Esophagus squamous epithelium (tissue), 5 donors: Measurements from ENCODE around the gene HAPSTR1. TPM values are rescaled to one million over a fixed set of nuclear protein-coding genes. Genes with fewer than 3 reads are reported as not detected.
"Not testable (repeated sequence)": the region's sequence is repeated elsewhere in the genome, so short reads cannot be mapped to it uniquely, and the experiment has no call there.

Source experiments
- DNase-seq: peaks from one replicate; lab custom pipeline; 2025; lab: John Stamatoyannopoulos, UW
- H3K27ac ChIP-seq, 4 donors: fragments of 200-600 bp; sonication (generic); one replicate each; pipeline ENCODE4 v1.5.1; 2016 to 2019; ENCODE audit warnings: mild to moderate bottlenecking in 1 of 4
- H3K27me3 ChIP-seq, 4 donors: fragments of 200-600 bp; sonication (generic); 1 replicate in 3 of 4; 2 replicates in 1 of 4; pipeline versions ENCODE4 v1.5.1 to v1.6.0; 2017 to 2021; ENCODE audit warnings: antibody characterized with exemption in 1 of 4
- H3K36me3 ChIP-seq, 3 donors: fragments of 200-600 bp; sonication (generic); one replicate each; pipeline ENCODE4 v1.5.1; 2016 to 2019
- H3K4me1 ChIP-seq, 3 donors: fragments of 200-600 bp; sonication (generic); one replicate each; pipeline ENCODE4 v1.5.1; 2017 to 2019
- H3K4me3 ChIP-seq, 4 donors: fragments of 200-600 bp; sonication (generic); 1 replicate in 3 of 4; 2 replicates in 1 of 4; pipeline ENCODE4 v1.5.1; 2016 to 2019; ENCODE audit warnings: mild to moderate bottlenecking in 2 of 4, moderate library complexity in 1 of 4
- H3K9me3 ChIP-seq, 3 donors: fragments of 200-600 bp; sonication (generic); one replicate each; pipeline ENCODE4 v1.5.1; 2016 to 2019
- POLR2A ChIP-seq, 4 donors: fragments of 450-650 bp; IDR thresholded peaks; one replicate each; pipeline ENCODE4 v1.6.1; 2017; ENCODE audit warnings: antibody characterized with exemption in 4 of 4, mild to moderate bottlenecking in 4 of 4, moderate library complexity in 3 of 4
- WGBS, 2 donors: methylation state at CpG; one replicate each; pipeline ENCODE4 v1.1.5; 2018; 5-methylcytosine and 5-hydroxymethylcytosine counted together
- intact Hi-C: fragments of 100-400 bp; cut with DNase I; formaldehyde crosslinking; loops from one replicate; pipeline ENCODE4 v1.15.0; 2022
- total RNA-seq, 4 donors: library from RNA; depleted of rRNA; stranded (reverse); fragments of >200 nt; gene quantifications; one replicate each; pipeline ENCODE4 v1.1.0, GENCODE V29; 2016
- TF ChIP-seq, protein P1 (sequence below), 6 experiments: fragments of 450-650 bp in 4 of 6; fragments of 200-600 bp in 2 of 6; sonication (generic) in 2 of 6; IDR thresholded peaks; one replicate each; pipeline ENCODE4 v1.5.1; 2016 to 2019; ENCODE audit warnings: antibody characterized with exemption in 6 of 6, mild to moderate bottlenecking in 4 of 6, moderate library complexity in 4 of 6
- donor health status: DM: yes; HTN: yes; CAD: no.

The HAPSTR1 gene
- total RNA-seq, 4 donors from 2014 or later: 37.8 to 59.8 (median 47.0) TPM

DNA sequence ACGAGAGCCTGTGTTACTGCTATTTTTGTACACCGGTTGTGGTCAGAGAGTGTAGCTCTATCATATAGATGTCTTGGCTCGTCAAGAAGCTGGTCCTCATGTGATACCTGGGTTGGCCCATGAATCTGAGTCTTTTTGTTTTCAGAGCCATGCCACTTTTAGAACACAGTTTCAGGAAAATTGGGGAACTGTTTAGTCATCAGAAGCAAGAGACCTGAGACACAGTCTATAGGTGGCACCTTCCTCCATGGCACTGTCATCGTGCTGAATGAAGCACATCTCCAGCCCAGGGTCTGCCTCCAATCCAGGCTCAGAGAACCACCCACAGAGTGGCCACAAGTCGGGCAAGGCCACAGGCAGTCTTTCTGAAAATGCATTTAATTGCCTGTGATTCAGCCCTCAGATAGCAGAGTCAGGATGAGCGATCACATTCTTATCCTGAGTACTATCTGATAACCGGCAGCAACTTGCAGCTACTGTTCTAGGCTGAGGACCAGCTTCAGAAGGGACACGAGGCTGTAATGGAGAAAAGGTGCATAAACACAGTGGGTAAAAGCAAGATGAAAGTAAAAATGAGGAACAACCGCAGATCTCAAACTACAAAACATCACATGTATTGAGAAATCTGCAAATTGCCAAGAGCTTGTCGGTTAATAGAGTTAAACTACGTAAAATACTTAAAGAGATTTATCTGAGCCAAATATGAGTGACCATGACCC is 14.2 kb upstream of the HAPSTR1 start:
- TF ChIP-seq POLR2A (IDR thresholded peaks at IDR 0.05): no peak
- TF ChIP-seq, protein P1, sequence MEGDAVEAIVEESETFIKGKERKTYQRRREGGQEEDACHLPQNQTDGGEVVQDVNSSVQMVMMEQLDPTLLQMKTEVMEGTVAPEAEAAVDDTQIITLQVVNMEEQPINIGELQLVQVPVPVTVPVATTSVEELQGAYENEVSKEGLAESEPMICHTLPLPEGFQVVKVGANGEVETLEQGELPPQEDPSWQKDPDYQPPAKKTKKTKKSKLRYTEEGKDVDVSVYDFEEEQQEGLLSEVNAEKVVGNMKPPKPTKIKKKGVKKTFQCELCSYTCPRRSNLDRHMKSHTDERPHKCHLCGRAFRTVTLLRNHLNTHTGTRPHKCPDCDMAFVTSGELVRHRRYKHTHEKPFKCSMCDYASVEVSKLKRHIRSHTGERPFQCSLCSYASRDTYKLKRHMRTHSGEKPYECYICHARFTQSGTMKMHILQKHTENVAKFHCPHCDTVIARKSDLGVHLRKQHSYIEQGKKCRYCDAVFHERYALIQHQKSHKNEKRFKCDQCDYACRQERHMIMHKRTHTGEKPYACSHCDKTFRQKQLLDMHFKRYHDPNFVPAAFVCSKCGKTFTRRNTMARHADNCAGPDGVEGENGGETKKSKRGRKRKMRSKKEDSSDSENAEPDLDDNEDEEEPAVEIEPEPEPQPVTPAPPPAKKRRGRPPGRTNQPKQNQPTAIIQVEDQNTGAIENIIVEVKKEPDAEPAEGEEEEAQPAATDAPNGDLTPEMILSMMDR (IDR thresholded peaks at IDR 0.05): no peak
- Histone ChIP-seq H3K9me3 (peaks cover 0 to 4% (median 0%) of the 10 kb centered on the region in 3 donors), H3K4me1 (peaks cover 0 to 13% (median 0%) of the 10 kb centered on the region in 3 donors), H3K27me3 (no peaks in the 10 kb centered on the region), H3K4me3 (no peak overlapping the region), H3K27ac (peak overlapping the region in 1 of 4 donors; percentile 21), H3K36me3 (no peaks in the 10 kb centered on the region)
- intact Hi-C loops: no loop called here
- DNase-seq: no peak
- 55 to 59% methylated on average over 9 to 11 of the region's 11 CpGs for WGBS, 2 donors

DNA sequence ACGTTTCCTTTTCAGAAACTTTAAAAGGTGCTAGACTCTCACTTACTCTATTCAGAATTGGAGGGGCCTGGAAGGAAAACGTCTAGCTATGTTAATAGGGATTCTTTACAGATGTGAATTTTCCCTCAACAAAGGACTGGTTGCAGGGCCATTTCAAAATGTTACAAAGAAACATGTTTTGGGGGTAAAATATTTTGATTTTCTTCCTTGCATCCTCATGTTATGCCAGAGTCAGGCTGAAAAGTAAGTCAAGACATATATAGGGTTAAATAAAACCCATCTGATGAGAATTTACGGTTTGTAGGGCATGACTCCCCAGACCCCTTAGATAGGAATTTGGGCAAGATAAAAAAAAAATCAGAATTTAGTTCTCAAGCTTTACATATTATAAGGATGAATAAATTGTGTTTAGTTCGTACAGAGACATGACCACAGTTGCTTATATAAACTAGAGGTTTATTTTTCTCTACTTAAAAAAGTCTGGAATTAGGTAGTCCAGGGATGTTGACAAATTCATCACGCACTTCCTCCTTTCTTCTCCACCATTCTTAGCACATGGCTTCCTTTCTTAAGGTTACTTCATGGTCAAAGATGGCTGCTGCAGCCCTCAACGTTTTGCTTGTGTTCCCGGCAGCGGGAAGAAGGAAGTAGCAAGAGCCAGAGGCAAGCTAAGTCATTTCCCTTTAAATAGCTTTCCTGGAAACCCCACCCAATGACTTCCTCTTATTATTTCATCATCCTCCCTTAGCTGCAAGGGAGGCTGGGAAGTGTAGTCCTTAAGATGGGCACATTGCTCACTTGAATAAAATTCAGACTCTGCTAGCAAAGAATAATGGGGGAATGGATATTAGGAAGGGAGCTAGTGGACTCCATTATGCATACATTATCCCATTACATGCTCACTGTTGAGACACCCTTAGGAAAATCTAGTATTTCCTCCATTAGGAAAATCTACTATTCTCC is 12.7 kb upstream of the HAPSTR1 start:
- not testable (repeated sequence) for H3K36me3 ChIP-seq, DNase-seq
- WGBS, 2 donors: 52 to 59% methylated on average over 8 of the region's 8 CpGs

DNA sequence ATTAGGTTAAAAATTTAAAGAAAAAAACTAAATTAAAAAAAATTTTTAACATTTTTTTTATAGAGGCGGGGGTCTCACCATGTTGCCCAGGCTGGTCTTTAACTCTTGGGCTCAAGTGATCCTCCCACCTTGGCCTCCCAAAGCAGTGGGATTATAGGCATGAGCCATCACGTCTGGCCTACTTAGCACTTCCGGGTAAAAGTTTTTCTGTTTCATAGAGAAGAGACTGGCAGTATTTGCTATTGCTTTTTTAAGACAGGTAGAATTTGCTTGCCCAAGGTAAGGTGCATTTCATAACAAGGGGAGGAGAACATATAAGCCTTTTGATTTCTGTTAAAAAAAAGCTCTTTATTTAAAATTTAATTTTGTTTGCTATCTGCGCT is 12.0 kb upstream of the HAPSTR1 start:
- no peak overlapping the region for H3K4me3 ChIP-seq
- H3K27me3 ChIP-seq: no peaks in the 10 kb centered on the region
- no peak for DNase-seq
- intact Hi-C loops: no loop called here
- no peaks in the 10 kb centered on the region for H3K36me3 ChIP-seq
- no peak overlapping the region for H3K27ac ChIP-seq
- TF ChIP-seq POLR2A (IDR thresholded peaks at IDR 0.05): no peak
- TF ChIP-seq, protein P1 (IDR thresholded peaks at IDR 0.05): no peak
- no peaks in the 10 kb centered on the region for H3K4me1 ChIP-seq
- H3K9me3 ChIP-seq: peaks cover 0 to 4% (median 0%) of the 10 kb centered on the region in 3 donors
- 78 to 81% methylated on average over 4 of the region's 4 CpGs for WGBS, 2 donors

More for the DNA sequence above, 12.7 kb upstream of the HAPSTR1 start:
- H3K4me3 ChIP-seq, H3K4me1 ChIP-seq, intact Hi-C loops, H3K9me3 ChIP-seq, H3K27me3 ChIP-seq: not testable (repeated sequence)
- peak in 1 of 4 donors; percentile 8 for TF ChIP-seq POLR2A (IDR thresholded peaks at IDR 0.05)
- peak overlapping the region in 2 of 4 donors; percentile 28 to 48 for H3K27ac ChIP-seq

DNA sequence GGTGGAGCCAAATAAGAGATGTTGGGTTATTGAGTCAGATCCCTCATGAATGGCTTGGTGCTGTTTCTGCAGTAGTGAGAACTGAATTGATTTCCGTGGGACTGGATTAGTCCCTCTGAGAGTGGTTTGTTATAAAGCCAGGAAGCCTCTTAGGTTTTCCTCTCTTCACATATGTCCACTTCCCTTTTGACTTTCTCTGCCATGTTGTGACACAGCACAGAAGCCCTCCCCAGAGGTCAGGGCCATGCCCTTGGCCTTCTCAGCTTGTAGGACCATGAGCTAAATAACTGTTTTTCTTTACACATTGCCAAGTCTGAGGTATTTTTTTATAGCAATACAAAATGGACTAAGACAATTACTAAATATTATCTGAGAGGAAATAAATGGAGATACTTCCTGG is 10.3 kb upstream of the HAPSTR1 start:
- WGBS, 2 donors: 57 to 71% methylated on average over 1 of the region's 1 CpG
- no peak overlapping the region for H3K4me3 ChIP-seq
- TF ChIP-seq POLR2A (IDR thresholded peaks at IDR 0.05): no peak
- TF ChIP-seq, protein P1 (IDR thresholded peaks at IDR 0.05): no peak
- no peak overlapping the region for H3K27ac ChIP-seq
- H3K36me3 ChIP-seq: no peaks in the 10 kb centered on the region
- intact Hi-C loops: no loop called here
- H3K9me3 ChIP-seq: peaks cover 0 to 4% (median 0%) of the 10 kb centered on the region in 3 donors
- DNase-seq: no peak
- no peaks in the 10 kb centered on the region for H3K27me3 ChIP-seq
- no peaks in the 10 kb centered on the region for H3K4me1 ChIP-seq

DNA sequence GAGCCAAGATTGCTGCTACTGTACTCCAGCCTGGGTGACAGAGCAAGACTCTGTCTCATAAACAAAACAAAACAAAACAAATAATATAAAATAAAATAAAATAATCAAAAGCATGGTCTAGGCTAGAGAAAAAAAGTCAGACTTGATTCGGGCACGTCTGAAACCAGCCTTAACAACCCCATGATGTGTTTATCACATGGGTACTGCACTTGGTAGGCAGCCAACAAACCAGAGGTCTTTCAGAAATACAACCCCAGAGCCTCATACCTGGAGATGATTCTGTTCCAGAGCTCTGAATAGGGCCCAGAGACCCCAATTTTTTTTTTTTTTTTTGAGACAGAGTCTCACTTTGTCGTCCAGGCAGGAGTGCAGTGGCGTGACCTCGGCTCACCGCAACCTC is 9.6 kb upstream of the HAPSTR1 start:
- Histone ChIP-seq H3K9me3 (peaks cover 0 to 4% (median 0%) of the 10 kb centered on the region in 3 donors), H3K4me1 (no peaks in the 10 kb centered on the region), H3K36me3 (no peaks in the 10 kb centered on the region), H3K27ac (no peak overlapping the region), H3K27me3 (no peaks in the 10 kb centered on the region), H3K4me3 (no peak overlapping the region)
- DNase-seq: no peak
- TF ChIP-seq, protein P1 (IDR thresholded peaks at IDR 0.05): no peak
- TF ChIP-seq POLR2A (IDR thresholded peaks at IDR 0.05): no peak
- 75 to 76% methylated on average over 6 of the region's 6 CpGs for WGBS, 2 donors
- intact Hi-C loops: no loop called here
